ENCODE results near the gene APOBEC3A.
"Not testable (repeated sequence)": the region's sequence is repeated elsewhere in the genome, so short reads cannot be mapped to it uniquely, and the experiment has no call there.

The APOBEC3A gene

DNA sequence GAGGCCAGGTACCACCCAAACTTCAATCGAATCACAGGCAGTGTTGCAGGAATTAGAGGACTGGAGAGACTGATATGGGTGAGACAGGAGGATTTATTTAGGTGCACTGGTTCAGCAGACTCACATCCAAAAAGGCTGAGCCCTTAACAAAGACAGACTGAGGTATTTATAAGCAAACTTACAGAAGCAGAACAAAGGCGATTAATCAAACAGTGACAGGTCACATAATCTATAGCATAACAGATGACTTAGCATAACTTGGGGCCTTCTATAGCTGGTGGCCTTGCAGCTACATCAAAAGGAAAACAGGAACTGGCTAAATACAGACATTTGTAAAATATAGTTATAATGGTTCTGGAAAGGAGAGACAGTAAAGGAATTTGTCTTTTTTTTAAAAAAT, 26.8 kb downstream of the APOBEC3A start:
- no peak for DNase-seq

GRCh38 chr22:38984784-38985757, 27.7 kb downstream of the APOBEC3A start:
- not testable (repeated sequence) for DNase-seq

DNA sequence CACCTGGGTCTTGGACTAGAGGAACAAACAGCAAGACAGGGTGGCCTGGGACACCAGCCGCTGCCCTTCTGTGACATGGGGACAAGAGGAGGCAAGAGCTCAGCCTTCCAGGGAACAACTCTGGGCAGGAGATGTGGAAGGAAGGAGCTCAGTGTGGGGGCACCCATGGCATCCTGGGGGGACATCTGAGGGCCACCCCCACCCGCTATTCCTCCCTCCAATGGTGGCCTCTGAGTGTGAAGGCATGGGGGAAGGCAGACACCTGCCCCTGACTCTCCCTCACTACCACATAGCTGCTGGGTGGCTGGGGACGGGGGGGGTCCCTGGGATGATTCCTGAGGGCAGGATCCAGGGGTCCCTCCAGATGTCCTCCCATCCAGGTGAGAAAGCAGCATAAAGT, 29.2 kb downstream of the APOBEC3A start:
- DNase-seq: no peak

GRCh38 chr22:38987171-38987895, 29.9 kb downstream of the APOBEC3A start:
- DNase-seq: no peak

DNA sequence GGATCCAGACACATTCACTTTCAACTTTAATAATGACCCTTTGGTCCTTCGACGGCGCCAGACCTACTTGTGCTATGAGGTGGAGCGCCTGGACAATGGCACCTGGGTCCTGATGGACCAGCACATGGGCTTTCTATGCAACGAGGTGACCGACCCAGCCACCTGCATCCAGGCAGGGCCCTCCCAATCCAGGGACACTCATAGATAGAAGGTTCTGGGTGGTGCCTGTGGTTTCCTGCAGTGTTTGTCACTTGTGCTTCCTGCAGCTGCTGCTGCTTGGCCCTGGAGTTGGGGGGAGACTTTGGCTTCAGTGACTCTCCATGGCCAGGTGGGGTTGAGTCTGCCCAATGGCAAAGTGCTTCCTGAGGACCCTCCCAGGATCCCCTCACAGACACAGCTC, 32.1 kb downstream of the APOBEC3A start:
- DNase-seq: no peak

DNA sequence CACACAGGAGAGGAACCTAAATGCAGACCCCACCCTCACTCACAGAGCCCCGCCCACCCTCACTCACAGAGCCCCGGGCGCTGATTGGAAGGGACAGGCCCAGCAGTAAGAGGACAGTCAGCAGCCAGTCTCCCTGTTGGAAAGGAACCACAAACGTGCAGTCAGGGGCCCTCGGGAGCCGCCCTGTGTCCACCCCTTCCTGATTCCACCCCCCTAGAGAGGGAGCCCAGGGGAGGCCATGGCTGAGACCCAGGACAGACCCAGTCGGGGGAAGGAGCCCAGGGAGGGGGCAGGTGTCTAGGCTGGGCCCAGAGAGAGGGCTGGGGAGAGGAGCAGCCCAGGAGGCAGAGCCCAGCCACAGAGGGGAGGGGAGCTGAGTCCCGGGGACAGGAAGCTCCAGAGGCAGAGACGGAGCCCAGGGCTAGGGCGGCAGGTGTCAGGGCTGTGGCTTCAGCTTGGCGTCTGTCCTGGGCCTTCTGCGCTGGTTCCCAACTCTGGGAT, 35.5 kb downstream of the APOBEC3A start:
- DNase-seq: not testable (repeated sequence)

- DNase-seq: no peak
Observed at GRCh38 chr22:38996105-38996504, 38.7 kb downstream of the APOBEC3A start.

GRCh38 chr22:38997518-38997917, 40.1 kb downstream of the APOBEC3A start:
- no peak for DNase-seq

GRCh38 chr22:39003165-39003638, 45.8 kb downstream of the APOBEC3A start:
- DNase-seq: peak; percentile 6

DNA sequence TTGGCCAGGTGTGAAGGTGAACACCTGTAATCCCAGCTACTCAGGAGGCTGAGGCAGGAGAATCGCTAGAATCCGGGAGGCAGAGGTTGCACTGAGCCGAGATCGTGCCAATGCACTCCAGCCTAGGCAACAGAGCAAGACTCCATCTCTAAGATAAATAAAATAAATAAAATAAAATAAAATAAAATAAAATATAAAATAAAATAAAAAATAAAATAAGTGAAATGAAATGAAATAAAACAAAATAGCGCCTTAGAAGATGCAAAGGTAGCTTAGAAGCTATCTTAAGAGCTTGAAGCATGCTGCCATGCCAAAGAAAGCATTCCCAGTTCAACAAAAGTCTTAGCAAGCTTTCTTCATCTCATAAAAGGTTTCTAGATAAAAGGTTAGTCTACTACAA, 49.8 kb downstream of the APOBEC3A start:
- DNase-seq: no peak

DNA sequence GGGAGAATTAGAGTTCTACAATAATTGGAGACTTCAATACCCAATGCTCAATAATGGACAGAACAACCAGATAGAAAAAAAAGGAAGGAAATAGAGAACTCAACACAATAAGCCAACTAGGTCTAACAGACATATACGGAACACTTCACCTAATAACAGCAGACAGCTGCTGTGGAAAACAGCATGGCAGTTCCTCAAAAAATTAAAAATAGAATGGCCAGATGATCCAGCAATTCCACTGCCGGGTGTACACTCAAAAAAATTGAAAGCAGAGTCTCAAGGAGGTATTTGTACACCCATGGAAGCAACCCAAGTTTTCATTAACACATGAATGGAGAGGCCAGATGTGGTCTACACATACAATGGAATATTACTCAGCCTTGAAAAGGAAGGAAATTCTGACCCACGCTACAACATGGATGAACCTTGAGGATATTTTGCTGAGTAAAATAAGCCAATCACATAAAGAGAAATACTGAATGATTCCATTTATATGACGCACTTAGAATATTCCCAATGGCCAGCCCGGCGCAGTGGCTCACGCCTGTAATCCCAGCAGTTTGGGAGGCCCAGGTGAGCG, 51.0 kb downstream of the APOBEC3A start:
- not testable (repeated sequence) for DNase-seq

DNA sequence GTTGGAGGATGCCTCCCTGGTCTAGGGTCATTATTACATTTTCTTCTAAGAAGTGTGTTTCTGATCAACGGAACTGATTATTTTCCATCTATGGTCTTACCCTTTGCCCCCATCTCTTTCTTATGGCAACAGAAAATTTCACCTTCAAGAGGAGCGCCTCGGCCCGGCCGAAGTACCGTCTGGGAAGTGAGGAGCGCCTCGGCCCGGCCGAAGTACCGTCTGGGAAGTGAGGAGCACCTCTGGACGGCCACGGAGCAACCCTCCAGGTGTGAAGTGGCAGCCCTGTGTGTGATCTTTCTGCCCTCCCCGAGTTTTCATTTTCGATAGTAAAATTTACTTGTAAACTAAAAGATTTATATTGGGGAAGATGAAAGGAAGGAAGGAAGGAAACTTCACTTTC, 53.5 kb downstream of the APOBEC3A start:
- no peak for DNase-seq

Measured in DMS 273 treated with DMSO at 0.1 percent for 48 hours (cell line).